Smooth muscle cell (in vitro differentiated cells): ENCODE measurements around the gene EFCAB8. TPM values are rescaled to one million over a fixed set of nuclear protein-coding genes. Genes with fewer than 3 reads are reported as not detected.

Experiments
- DNase-seq: peaks from one replicate; lab custom pipeline; 2025; ENCODE audit not compliant: unreplicated experiment; lab: John Stamatoyannopoulos, UW
- H2AFZ ChIP-seq: fragments of 200-600 bp; sonication (generic); 2 replicates; pipeline ENCODE4 v1.6.0; 2016; ENCODE audit warnings: antibody characterized with exemption, low read depth, mild to moderate bottlenecking
- H3F3A ChIP-seq: fragments of 200-600 bp; sonication (generic); 2 replicates; pipeline ENCODE4 v1.6.0; 2017; ENCODE audit warnings: antibody characterized with exemption, low read depth
- H3K27ac ChIP-seq: fragments of 200-600 bp; sonication (generic); 2 replicates; pipeline ENCODE4 v1.5.1; 2016; ENCODE audit warnings: low read depth, mild to moderate bottlenecking
- H3K27me3 ChIP-seq: fragments of 200-600 bp; sonication (generic); 2 replicates; pipeline ENCODE4 v1.6.1; 2016; ENCODE audit warnings: low read depth, mild to moderate bottlenecking
- H3K36me3 ChIP-seq: fragments of 200-600 bp; sonication (generic); 2 replicates; pipeline ENCODE4 v1.5.1; 2016; ENCODE audit warnings: low read depth
- H3K4me1 ChIP-seq: fragments of 200-600 bp; sonication (generic); 2 replicates; pipeline ENCODE4 v1.5.1; 2016; ENCODE audit warnings: low read depth
- H3K4me2 ChIP-seq: fragments of 200-600 bp; sonication (generic); 2 replicates; pipeline ENCODE4 v1.6.0; 2016; ENCODE audit warnings: mild to moderate bottlenecking
- H3K4me3 ChIP-seq: fragments of 200-600 bp; sonication (generic); 2 replicates; pipeline ENCODE4 v1.5.1; 2016; ENCODE audit warnings: mild to moderate bottlenecking
- H3K79me2 ChIP-seq: fragments of 200-600 bp; sonication (generic); 2 replicates; pipeline ENCODE4 v1.6.0; 2016; ENCODE audit warnings: low read depth, mild to moderate bottlenecking
- H3K9ac ChIP-seq: fragments of 200-600 bp; sonication (generic); 2 replicates; pipeline ENCODE4 v1.6.0; 2016; ENCODE audit warnings: low read depth
- H3K9me3 ChIP-seq: fragments of 200-600 bp; sonication (generic); replicated peaks from 2 replicates; pipeline ENCODE4 v1.5.1; 2016; ENCODE audit warnings: low read depth
- H4K20me1 ChIP-seq: fragments of 200-600 bp; sonication (generic); 2 replicates; pipeline ENCODE4 v1.6.0; 2016; ENCODE audit warnings: low read depth
- WGBS: methylation state at CpG from one replicate; pipeline ENCODE4 v1.1.7; 2016; ENCODE audit warnings: low lambda C conversion rate; 5-methylcytosine and 5-hydroxymethylcytosine counted together
- polyA plus RNA-seq: library from polyadenylated mRNA; unstranded; fragments of >200 nt; fragmentation: Nextera tagmentation; extraction: Ambion mirVana; gene quantifications from 2 replicates; pipeline ENCODE4 v1.2.1, GENCODE V29; 2016
- total RNA-seq: library from RNA; depleted of rRNA; stranded (reverse); fragments of >200 nt; gene quantifications from 2 replicates; pipeline ENCODE4 v1.2.3, GENCODE V29; 2014
- TF ChIP-seq, protein P1 (sequence below): fragments of 200-600 bp; sonication (generic); IDR thresholded peaks from 2 replicates; pipeline ENCODE4 v1.5.1; 2017; ENCODE audit warnings: borderline replicate concordance, mild to moderate bottlenecking, antibody characterized with exemption; ENCODE audit not compliant: insufficient read depth, poor library complexity, severe bottlenecking

EFCAB8 gene
- total and polyA plus RNA-seq, 2 experiments from 2014 or later = 0.25 to 1.7 TPM

DNA sequence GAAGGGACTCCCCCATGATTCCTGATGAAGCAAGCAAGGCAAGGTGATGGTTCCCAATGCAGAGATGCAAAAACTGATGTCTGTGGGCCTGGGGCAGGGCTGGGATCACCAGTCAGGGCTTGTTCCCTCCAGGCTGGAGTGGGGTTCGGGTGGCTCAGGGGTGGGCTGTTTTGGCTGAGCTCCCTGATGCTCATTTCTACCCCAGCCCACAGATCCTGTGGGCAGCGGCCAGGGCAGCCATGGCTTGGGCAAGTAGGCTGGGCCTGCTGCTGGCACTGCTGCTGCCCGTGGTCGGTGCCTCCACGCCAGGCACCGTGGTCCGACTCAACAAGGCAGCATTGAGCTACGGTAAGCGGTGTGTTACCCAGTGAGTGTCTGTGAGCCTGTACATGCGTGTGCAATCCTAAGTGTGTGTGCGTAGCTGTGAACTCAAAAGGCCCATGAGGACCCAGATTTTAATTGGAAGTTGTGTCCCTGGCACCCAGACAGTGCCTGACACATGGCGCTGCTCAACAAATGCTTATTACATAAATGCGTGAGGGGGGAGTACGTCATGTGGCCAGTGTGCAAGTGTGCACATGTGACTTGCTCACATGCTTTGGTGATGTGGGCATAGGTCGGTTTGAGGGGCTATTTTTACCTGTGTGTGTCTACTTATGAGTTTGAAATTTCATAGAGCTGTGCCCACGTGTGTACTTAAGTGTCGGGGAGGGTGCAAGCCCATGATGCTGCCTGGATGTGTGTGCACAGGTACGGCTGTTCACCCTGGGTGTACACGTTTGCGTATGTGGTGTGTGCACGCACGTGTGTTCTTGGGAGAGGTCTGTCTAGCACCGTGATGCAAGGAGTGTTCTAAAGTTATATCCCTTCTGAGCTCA is 149.9 kb downstream of the EFCAB8 start:
- Histone ChIP-seq H3K79me2 (no peaks in the 10 kb centered on the region), H3K4me3 (no peak overlapping the region), H3K9ac (no peak overlapping the region), H3K4me2 (no peak overlapping the region), H3F3A (no peaks in the 10 kb centered on the region), H3K27ac (no peak overlapping the region), H3K9me3 (no peaks in the 10 kb centered on the region), H2AFZ (no peak overlapping the region), H4K20me1 (no peaks in the 10 kb centered on the region), H3K27me3 (peaks cover 13% of the 10 kb centered on the region), H3K36me3 (no peaks in the 10 kb centered on the region), H3K4me1 (no peaks in the 10 kb centered on the region)
- DNase-seq = no peak
- TF ChIP-seq, protein P1, sequence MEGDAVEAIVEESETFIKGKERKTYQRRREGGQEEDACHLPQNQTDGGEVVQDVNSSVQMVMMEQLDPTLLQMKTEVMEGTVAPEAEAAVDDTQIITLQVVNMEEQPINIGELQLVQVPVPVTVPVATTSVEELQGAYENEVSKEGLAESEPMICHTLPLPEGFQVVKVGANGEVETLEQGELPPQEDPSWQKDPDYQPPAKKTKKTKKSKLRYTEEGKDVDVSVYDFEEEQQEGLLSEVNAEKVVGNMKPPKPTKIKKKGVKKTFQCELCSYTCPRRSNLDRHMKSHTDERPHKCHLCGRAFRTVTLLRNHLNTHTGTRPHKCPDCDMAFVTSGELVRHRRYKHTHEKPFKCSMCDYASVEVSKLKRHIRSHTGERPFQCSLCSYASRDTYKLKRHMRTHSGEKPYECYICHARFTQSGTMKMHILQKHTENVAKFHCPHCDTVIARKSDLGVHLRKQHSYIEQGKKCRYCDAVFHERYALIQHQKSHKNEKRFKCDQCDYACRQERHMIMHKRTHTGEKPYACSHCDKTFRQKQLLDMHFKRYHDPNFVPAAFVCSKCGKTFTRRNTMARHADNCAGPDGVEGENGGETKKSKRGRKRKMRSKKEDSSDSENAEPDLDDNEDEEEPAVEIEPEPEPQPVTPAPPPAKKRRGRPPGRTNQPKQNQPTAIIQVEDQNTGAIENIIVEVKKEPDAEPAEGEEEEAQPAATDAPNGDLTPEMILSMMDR = no peak
- WGBS = 93% methylated on average over 23 of the region's 23 CpGs

DNA sequence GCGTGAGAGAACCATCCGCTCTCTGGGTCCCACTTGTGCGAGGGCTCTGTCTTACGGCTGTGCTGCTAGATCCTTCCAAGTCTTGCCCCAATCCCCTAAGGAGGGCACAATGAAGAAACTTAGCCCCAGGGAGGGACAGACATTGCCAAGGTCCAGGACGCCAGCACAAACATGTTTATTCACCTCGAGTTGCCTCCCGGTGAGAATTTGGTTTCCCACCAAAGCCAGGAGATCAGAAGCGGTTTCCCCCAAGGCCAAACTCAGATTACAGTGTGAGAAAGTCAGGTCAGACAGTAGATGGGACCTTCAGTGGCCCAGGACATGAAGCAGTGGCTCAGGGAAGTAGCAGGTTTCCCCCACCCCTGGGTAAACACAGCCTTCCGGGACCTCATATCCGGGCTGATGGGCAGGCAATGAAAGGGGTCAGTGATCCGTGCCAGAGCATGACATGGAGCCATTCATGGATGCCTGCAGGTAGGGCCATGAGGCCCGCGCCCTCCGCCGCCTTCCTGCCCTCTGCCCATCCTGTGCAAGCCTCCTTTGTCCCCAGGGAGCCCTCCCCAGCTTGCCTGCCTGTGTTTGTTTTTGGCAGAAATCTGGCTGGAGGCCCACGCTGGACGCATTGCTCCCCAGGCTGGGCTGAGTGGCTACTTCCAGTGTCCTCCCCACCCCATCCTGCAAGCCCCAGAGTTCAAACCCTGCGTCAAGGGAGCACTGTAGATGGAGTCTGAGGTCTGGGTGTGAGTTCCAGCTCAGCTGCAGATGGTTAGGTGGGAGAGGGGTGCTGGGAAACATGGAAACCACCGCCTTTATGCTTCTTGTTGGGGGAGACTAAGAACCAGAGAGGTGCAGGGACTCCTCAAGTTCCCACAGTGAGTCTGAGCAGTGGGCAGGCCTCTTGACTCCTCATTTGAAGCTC is 150.8 kb downstream of the EFCAB8 start:
- no peak overlapping the region for H3K4me3 ChIP-seq
- H3K27ac ChIP-seq = no peak overlapping the region
- 89% methylated on average over 19 of the region's 19 CpGs for WGBS
- H3K9me3 ChIP-seq = no peaks in the 10 kb centered on the region
- no peak overlapping the region for H3K4me2 ChIP-seq
- no peaks in the 10 kb centered on the region for H3F3A ChIP-seq
- H3K9ac ChIP-seq = no peak overlapping the region
- TF ChIP-seq, protein P1 = no peak
- H3K79me2 ChIP-seq = no peaks in the 10 kb centered on the region
- H3K36me3 ChIP-seq = no peaks in the 10 kb centered on the region
- H3K4me1 ChIP-seq = no peaks in the 10 kb centered on the region
- no peak overlapping the region for H2AFZ ChIP-seq
- no peaks in the 10 kb centered on the region for H4K20me1 ChIP-seq
- H3K27me3 ChIP-seq = peaks cover 22% of the 10 kb centered on the region
- DNase-seq = no peak

DNA sequence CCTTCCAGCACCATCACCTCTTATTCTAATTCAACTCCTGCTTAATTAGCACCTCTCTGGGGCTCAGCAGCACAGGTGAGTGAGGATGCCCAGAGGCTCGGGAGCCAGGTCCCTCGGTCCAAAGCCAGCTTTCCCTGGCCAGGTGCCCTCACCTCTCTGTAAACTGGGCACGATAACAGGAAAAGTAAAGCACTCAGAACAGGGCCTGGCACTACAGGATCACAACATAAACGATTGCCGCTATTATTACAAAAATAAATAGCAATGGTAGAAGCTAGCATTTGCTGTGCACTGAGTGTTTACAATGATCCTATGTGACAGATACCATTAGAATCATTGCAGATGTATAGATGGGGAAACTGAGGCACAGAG is 151.4 kb downstream of the EFCAB8 start:
- WGBS = 74% methylated on average over 5 of the region's 5 CpGs
- DNase-seq = no peak
- Histone ChIP-seq H3K9ac (no peak overlapping the region), H3K79me2 (no peaks in the 10 kb centered on the region), H3K9me3 (no peaks in the 10 kb centered on the region), H3K4me2 (no peak overlapping the region), H3K36me3 (no peaks in the 10 kb centered on the region), H4K20me1 (no peaks in the 10 kb centered on the region), H3F3A (no peaks in the 10 kb centered on the region), H3K4me1 (no peaks in the 10 kb centered on the region), H3K4me3 (no peak overlapping the region), H3K27ac (no peak overlapping the region), H2AFZ (no peak overlapping the region), H3K27me3 (peaks cover 28% of the 10 kb centered on the region)
- TF ChIP-seq, protein P1 = no peak
